ENCODE data around the gene SIRT5.

DNA sequence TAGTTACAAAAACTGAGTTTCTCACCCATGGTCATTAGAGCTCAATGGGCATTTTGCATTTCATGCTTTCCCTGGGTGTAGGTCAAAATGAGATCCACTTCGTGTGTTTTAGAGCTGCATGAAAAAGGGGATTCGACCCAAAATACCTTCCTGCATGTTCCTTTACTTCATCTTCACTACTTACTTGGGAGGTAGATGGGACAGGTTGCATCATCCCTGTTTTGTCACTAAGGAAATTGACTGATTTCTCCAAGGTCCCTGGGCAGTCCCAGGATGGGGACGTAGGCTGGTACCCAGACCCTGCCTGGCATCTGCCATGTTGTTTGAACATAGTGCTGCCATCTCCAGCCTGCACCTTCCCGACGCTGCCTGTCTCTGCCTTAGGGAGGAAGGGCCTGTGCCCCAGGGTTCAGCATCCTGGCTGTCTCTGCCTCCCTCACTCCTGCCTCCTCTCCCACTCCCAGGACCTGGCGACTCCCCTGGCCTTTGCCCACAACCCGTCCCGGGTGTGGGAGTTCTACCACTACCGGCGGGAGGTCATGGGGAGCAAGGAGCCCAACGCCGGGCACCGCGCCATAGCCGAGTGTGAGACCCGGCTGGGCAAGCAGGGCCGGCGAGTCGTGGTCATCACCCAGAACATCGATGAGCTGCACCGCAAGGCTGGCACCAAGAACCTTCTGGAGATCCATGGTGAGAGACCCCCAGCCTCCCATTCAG lies 17.0 kb downstream of the SIRT5 start:
- TF ChIP-seq POLR2A (IDR thresholded peaks at IDR 0.05): no peak
- TF ChIP-seq, protein P1, sequence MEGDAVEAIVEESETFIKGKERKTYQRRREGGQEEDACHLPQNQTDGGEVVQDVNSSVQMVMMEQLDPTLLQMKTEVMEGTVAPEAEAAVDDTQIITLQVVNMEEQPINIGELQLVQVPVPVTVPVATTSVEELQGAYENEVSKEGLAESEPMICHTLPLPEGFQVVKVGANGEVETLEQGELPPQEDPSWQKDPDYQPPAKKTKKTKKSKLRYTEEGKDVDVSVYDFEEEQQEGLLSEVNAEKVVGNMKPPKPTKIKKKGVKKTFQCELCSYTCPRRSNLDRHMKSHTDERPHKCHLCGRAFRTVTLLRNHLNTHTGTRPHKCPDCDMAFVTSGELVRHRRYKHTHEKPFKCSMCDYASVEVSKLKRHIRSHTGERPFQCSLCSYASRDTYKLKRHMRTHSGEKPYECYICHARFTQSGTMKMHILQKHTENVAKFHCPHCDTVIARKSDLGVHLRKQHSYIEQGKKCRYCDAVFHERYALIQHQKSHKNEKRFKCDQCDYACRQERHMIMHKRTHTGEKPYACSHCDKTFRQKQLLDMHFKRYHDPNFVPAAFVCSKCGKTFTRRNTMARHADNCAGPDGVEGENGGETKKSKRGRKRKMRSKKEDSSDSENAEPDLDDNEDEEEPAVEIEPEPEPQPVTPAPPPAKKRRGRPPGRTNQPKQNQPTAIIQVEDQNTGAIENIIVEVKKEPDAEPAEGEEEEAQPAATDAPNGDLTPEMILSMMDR (IDR thresholded peaks at IDR 0.05): no peak
- no peak for TF ChIP-seq POLR2AphosphoS5 (IDR thresholded peaks at IDR 0.05)
- no peak for TF ChIP-seq EP300 (IDR thresholded peaks at IDR 0.05)

All from upper lobe of left lung (tissue), 4 donors.